Neural progenitor cell (in vitro differentiated cells): ENCODE results near the gene SRRM5. TPM values are rescaled to one million over a fixed set of nuclear protein-coding genes. Genes with fewer than 3 reads are reported as not detected.
A peak's percentile ranks its signal among the peaks of the same experiment; 100 is the strongest.

Source experiments
- DNase-seq: peaks from one replicate; pipeline ENCODE4 v3.0.0-alpha.2; 2016; ENCODE audit warnings: low spot score
- H2AFZ ChIP-seq: fragments of 200-600 bp; sonication (generic); replicated peaks from 2 replicates; pipeline ENCODE4 v1.6.1; 2016; ENCODE audit warnings: antibody characterized with exemption
- H3F3A ChIP-seq: fragments of 200-600 bp; sonication (generic); 2 replicates; pipeline ENCODE4 v1.6.1; 2016; ENCODE audit warnings: antibody characterized with exemption, low read depth
- H3K27ac ChIP-seq: fragments of 200-600 bp; sonication (generic); 2 replicates; pipeline ENCODE4 v1.5.1; 2016; ENCODE audit warnings: mild to moderate bottlenecking
- H3K27me3 ChIP-seq: fragments of 200-600 bp; sonication (generic); 2 replicates; pipeline ENCODE4 v1.6.1; 2016; ENCODE audit warnings: mild to moderate bottlenecking, moderate library complexity
- H3K36me3 ChIP-seq: fragments of 200-600 bp; sonication (generic); 2 replicates; pipeline ENCODE4 v1.5.1; 2016
- H3K4me1 ChIP-seq: fragments of 200-600 bp; sonication (generic); 2 replicates; pipeline ENCODE4 v1.6.1; 2016; ENCODE audit warnings: mixed run types
- H3K4me2 ChIP-seq: fragments of 200-600 bp; sonication (generic); 2 replicates; pipeline ENCODE4 v1.6.1; 2016
- H3K4me3 ChIP-seq: fragments of 200-600 bp; sonication (generic); 2 replicates; pipeline ENCODE4 v1.5.1; 2016
- H3K79me2 ChIP-seq: fragments of 200-600 bp; sonication (generic); 2 replicates; pipeline ENCODE4 v1.6.1; 2016; ENCODE audit warnings: low read depth
- H3K9ac ChIP-seq: fragments of 200-600 bp; sonication (generic); 2 replicates; pipeline ENCODE4 v1.6.1; 2016
- H3K9me3 ChIP-seq: fragments of 200-600 bp; sonication (generic); 2 replicates; pipeline ENCODE4 v1.5.1; 2016; ENCODE audit warnings: low read depth
- H4K20me1 ChIP-seq: fragments of 200-600 bp; sonication (generic); 2 replicates; pipeline ENCODE4 v1.6.1; 2016; ENCODE audit warnings: low read depth
- H3K27ac Mint-ChIP-seq: 3 replicates; pipeline ENCODE4 v1.8.0; 2021; ENCODE audit warnings: mixed read lengths
- H3K27me3 Mint-ChIP-seq: 2 replicates; pipeline ENCODE4 v1.8.0; 2022; ENCODE audit warnings: low read depth, mild to moderate bottlenecking, inconsistent platforms, moderate library complexity, mixed read lengths; ENCODE audit not compliant: insufficient read depth
- H3K36me3 Mint-ChIP-seq: 3 replicates; pipeline ENCODE4 v1.8.0; 2021; ENCODE audit warnings: mixed read lengths
- H3K4me1 Mint-ChIP-seq: 3 replicates; pipeline ENCODE4 v1.8.0; 2021; ENCODE audit warnings: mixed read lengths
- H3K4me3 Mint-ChIP-seq: 3 replicates; pipeline ENCODE4 v1.8.0; 2021; ENCODE audit warnings: mild to moderate bottlenecking, moderate library complexity, mixed read lengths
- H3K9me3 Mint-ChIP-seq: 3 replicates; pipeline ENCODE4 v1.8.0; 2020; ENCODE audit warnings: mixed read lengths
- CTCF ChIP-seq: fragments of 200-600 bp; sonication (generic); IDR thresholded peaks from 2 replicates; pipeline ENCODE4 v1.5.1; 2017; ENCODE audit warnings: antibody characterized with exemption, mild to moderate bottlenecking
- EZH2 ChIP-seq: fragments of 200-600 bp; sonication (generic); IDR thresholded peaks from 2 replicates; pipeline ENCODE4 v1.6.1; 2017; ENCODE audit warnings: antibody characterized with exemption, mild to moderate bottlenecking, moderate library complexity
- EZH2phosphoT487 ChIP-seq: fragments of 200-600 bp; sonication (generic); IDR thresholded peaks from 2 replicates; pipeline ENCODE4 v1.6.1; 2017; ENCODE audit warnings: antibody characterized with exemption
- total RNA-seq: library from RNA; depleted of rRNA; stranded (reverse); fragments of >200 nt; gene quantifications from 2 replicates; pipeline ENCODE4 v1.2.3, GENCODE V29; 2015; ENCODE audit warnings: low replicate concordance

The SRRM5 gene
- total RNA-seq, 1 donor from 2014 or later = not detected

- peaks cover 29% of the 10 kb centered on the region for H3F3A ChIP-seq
- no peak overlapping the region for H3K4me3 Mint-ChIP-seq
- H3K4me3 ChIP-seq = no peak overlapping the region
Measured at GRCh38 chr19:43616954-43617353, 5.1 kb downstream of the SRRM5 start.

GRCh38 chr19:43618921-43619261 lies 7.0 kb downstream of the SRRM5 start:
- peak overlapping the region; percentile 71 for H3K4me2 ChIP-seq
- H3K27ac ChIP-seq = peak overlapping the region; percentile 99
- peaks cover 11% of the 10 kb centered on the region for H3K4me1 ChIP-seq
- H2AFZ ChIP-seq = peak overlapping the region; percentile 63
- Mint-ChIP-seq H3K9me3 (no peaks in the 10 kb centered on the region), H3K4me3 (peak overlapping the region; percentile 92), H3K4me1 (peaks cover 23% of the 10 kb centered on the region), H3K36me3 (peaks cover 17% of the 10 kb centered on the region), H3K27me3 (peaks cover 3% of the 10 kb centered on the region), H3K27ac (peak overlapping the region; percentile 97)
- peaks cover 64% of the 10 kb centered on the region for H3K79me2 ChIP-seq
- no peak for TF ChIP-seq EZH2
- TF ChIP-seq CTCF = no peak
- TF ChIP-seq EZH2phosphoT487 = no peak
- peaks cover 13% of the 10 kb centered on the region for H4K20me1 ChIP-seq
- H3K4me3 ChIP-seq = peak overlapping the region; percentile 47
- H3K36me3 ChIP-seq = no peaks in the 10 kb centered on the region
- DNase-seq = no peak
- H3F3A ChIP-seq = peaks cover 37% of the 10 kb centered on the region
- peak overlapping the region; percentile 75 for H3K9ac ChIP-seq
- no peaks in the 10 kb centered on the region for H3K9me3 ChIP-seq
- H3K27me3 ChIP-seq = no peaks in the 10 kb centered on the region

More at GRCh38 chr19:43616954-43617353, 5.1 kb downstream of the SRRM5 start:
- H3K36me3 ChIP-seq = no peaks in the 10 kb centered on the region
- peaks cover 5% of the 10 kb centered on the region for H4K20me1 ChIP-seq
- no peak overlapping the region for H3K27ac Mint-ChIP-seq
- H3K36me3 Mint-ChIP-seq = peaks cover 27% of the 10 kb centered on the region
- H3K27me3 Mint-ChIP-seq = peaks cover 5% of the 10 kb centered on the region
- no peak overlapping the region for H3K4me2 ChIP-seq
- H3K9ac ChIP-seq = no peak overlapping the region
- H3K27ac ChIP-seq = no peak overlapping the region
- DNase-seq = no peak
- H2AFZ ChIP-seq = no peak overlapping the region
- peaks cover 11% of the 10 kb centered on the region for H3K4me1 ChIP-seq
- H3K9me3 ChIP-seq = no peaks in the 10 kb centered on the region
- H3K9me3 Mint-ChIP-seq = no peaks in the 10 kb centered on the region
- H3K4me1 Mint-ChIP-seq = peaks cover 24% of the 10 kb centered on the region
- peaks cover 81% of the 10 kb centered on the region for H3K79me2 ChIP-seq
- TF ChIP-seq CTCF (no peak), EZH2 (no peak), EZH2phosphoT487 (no peak)
- H3K27me3 ChIP-seq = no peaks in the 10 kb centered on the region

GRCh38 chr19:43619262-43620060 lies 7.6 kb downstream of the SRRM5 start, which contains the start of gene ZNF428:
ZNF428 (minus strand) TSS chr19:43619629; CDS start chr19:43614304, 5,325 bp downstream.
- Histone ChIP-seq H3K9me3 (no peaks in the 10 kb centered on the region), H3K27me3 (no peaks in the 10 kb centered on the region), H3K79me2 (peaks cover 58% of the 10 kb centered on the region), H3K27ac (peak within 1 kb of the TSS; percentile 99), H3K9ac (peak within 1 kb of the TSS; percentile 75), H3K4me3 (peak within 1 kb of the TSS; percentile 47), H3F3A (peaks cover 42% of the 10 kb centered on the region), H4K20me1 (peaks cover 16% of the 10 kb centered on the region), H3K36me3 (no peaks in the 10 kb centered on the region), H3K4me1 (peaks cover 11% of the 10 kb centered on the region), H3K4me2 (peak within 1 kb of the TSS; percentile 71), H2AFZ (peak within 1 kb of the TSS; percentile 63)
- Mint-ChIP-seq H3K4me1 (peaks cover 23% of the 10 kb centered on the region), H3K27ac (peak within 1 kb of the TSS; percentile 99), H3K36me3 (peaks cover 18% of the 10 kb centered on the region), H3K4me3 (peak within 1 kb of the TSS; percentile 92), H3K9me3 (no peaks in the 10 kb centered on the region), H3K27me3 (peaks cover 3% of the 10 kb centered on the region)
- peak; percentile 99 for DNase-seq
- TF ChIP-seq EZH2phosphoT487 (no peak), CTCF (no peak), EZH2 (no peak)
